Muscle of leg (tissue), 9 donors: ENCODE data around the gene B2M. TPM values are rescaled to one million over a fixed set of nuclear protein-coding genes. Genes with fewer than 3 reads are reported as not detected.

Source experiments
- polyA plus RNA-seq, 8 donors: library from polyadenylated mRNA; unstranded; fragments of 120-200 nt; gene quantifications; one replicate each; pipeline versions ENCODE4 v1.2.1 to v1.2.3, GENCODE V29; 2013; ENCODE audit warnings: inconsistent platforms in 1 of 8, low replicate concordance in 1 of 8; ENCODE audit not compliant: insufficient read length in 8 of 8, insufficient read depth in 1 of 8
- total RNA-seq: library from RNA; stranded (reverse); fragments of 120-200 nt; gene quantifications from one replicate; pipeline ENCODE4 v1.2.4, GENCODE V29; 2013

B2M gene
- total and polyA plus RNA-seq, 9 donors, result 469 to 834 (median 655) TPM

Other genes starting within 250 kb of the B2M start
- 38.6 TPM for gene EIF3J, start 174.4 kb upstream of the B2M start, total RNA-seq
- gene EIF3J, start 174.4 kb upstream of the B2M start, polyA plus RNA-seq, result 100 to 1,000 TPM in 1 of 8 donors, 10 to 100 TPM in 7; 67.8 to 101 (median 94.6) TPM
- 40.1 TPM for gene SPG11, start 47.9 kb upstream of the B2M start, total RNA-seq
- gene SPG11, start 47.9 kb upstream of the B2M start, polyA plus RNA-seq, result 10 to 100 TPM; 28.5 to 48.2 (median 37.8) TPM
- gene PATL2, start 194 bp upstream of the B2M start, total RNA-seq, result 0.66 TPM
- gene PATL2, start 194 bp upstream of the B2M start, polyA plus RNA-seq, result 1 to 10 TPM in 2 of 8 donors, under 1 TPM in 6; 0.58 to 1.2 (median 0.93) TPM
- 16.1 TPM for gene TRIM69, start 25.0 kb downstream of the B2M start, total RNA-seq
- 10 to 100 TPM; 14.6 to 28.2 (median 23.0) TPM for gene TRIM69, start 25.0 kb downstream of the B2M start, polyA plus RNA-seq
- gene TERB2, start 245.2 kb downstream of the B2M start, total RNA-seq, result not detected
- gene TERB2, start 245.2 kb downstream of the B2M start, polyA plus RNA-seq, result under 1 TPM in 1 of 8 donors, not detected in 7; 0.21 TPM